GM18873 (cell line): ENCODE measurements around the gene SDC3.

ENCODE experiments used
- ATAC-seq: cut with Tn5 transposase; IDR thresholded peaks from one replicate; pipeline ENCODE4 v1.9.1; 2021; ENCODE audit warnings: mild to moderate bottlenecking, moderate library complexity, moderate number of reproducible peaks; ENCODE audit not compliant: unreplicated experiment, low FRiP score

SDC3 gene

DNA sequence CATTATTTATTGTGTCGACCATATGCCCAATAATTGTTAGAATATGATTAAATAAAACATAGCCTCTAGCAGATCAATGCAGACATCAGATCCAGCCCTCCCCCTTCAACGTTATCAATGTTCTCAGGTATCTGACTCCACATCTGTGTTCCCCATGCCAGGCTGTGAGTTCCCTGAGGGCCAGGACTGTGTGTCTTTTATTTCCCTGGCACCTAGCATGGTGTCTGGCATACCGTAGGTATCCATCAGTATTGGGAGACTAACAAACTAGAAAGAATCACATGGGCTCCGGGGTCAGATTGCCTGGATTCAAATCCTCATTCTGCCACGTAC is 48.3 kb downstream of the SDC3 start:
- ATAC-seq, result no peak

DNA sequence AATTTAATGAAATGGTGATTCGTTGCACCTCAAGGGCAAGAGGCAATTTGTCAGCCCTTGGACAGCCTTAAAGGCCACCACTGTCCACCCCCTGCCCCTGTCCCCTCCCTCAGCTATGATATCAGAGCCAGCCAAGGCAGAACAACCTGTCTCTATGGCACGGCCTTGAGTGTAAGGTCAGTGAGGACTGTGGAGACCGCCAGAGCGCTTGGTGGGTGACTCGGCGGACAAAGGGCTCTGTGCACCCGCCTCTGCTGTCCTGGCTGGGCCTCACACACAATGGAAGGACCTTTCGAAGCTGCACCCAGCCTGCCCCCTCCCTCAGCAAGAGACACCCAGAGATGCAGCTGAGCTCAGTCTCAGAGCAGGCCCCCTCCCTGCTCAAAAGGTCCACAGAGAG is 50.6 kb downstream of the SDC3 start:
- no peak for ATAC-seq

- no peak for ATAC-seq
Observed at GRCh38 chr1:30857062-30857461, 51.5 kb downstream of the SDC3 start.

GRCh38 chr1:30856260-30856790 is 52.2 kb downstream of the SDC3 start:
- no peak for ATAC-seq

DNA sequence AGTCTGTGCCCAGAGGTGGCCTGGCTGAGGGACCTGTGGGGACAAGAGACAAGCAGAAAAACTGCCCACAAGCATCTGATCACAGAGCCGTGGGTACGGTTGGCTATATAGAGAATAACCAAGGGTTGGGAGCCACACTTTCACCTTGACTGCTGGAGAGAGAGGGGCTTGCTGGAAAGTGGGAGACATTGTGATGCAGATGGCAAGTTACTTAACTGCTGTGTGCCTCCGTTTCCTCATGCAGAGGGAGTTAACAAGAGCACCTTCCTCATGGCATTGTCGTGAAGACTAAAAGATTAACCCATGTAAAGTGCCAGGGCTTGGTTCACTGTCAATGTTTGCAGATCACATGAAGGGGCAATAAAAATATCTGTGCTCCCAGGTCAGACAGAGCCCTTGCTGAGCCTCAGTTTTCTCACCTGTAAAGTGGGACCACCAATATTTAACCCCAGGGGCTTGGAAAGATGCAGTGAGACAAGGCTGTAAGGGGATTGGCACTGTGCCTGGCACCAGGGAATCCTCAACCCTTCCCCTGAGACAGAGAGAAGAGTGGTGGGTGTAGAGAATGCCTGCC is 52.8 kb downstream of the SDC3 start:
- ATAC-seq, result no peak

DNA sequence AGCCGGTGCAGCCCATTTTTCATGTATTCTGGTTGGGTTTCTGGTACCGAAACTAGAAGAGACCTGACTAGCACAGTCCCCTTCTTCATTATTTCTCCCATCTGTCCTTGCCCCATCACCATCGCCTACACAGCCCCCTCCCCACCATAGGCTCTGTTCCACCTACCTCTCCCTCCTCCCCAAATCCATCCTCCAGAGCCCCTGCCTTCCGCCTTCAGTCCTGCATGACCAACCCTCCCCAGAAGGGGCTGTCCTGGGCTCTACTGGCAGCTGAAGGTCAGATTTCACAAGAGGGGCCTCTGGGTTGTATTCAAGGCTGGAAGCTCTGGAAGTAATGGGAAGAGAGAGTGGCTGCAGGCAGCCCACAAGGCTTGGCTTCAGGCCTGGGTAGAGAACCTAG is 55.2 kb downstream of the SDC3 start:
- no peak for ATAC-seq

- ATAC-seq, result no peak
Observed at GRCh38 chr1:30852026-30852425, 56.5 kb downstream of the SDC3 start.

GRCh38 chr1:30851286-30851685 is 57.3 kb downstream of the SDC3 start:
- ATAC-seq, result no peak

GRCh38 chr1:30850607-30851006 is 58.0 kb downstream of the SDC3 start:
- no peak for ATAC-seq

GRCh38 chr1:30848130-30848529 is 60.4 kb downstream of the SDC3 start:
- ATAC-seq, result no peak

DNA sequence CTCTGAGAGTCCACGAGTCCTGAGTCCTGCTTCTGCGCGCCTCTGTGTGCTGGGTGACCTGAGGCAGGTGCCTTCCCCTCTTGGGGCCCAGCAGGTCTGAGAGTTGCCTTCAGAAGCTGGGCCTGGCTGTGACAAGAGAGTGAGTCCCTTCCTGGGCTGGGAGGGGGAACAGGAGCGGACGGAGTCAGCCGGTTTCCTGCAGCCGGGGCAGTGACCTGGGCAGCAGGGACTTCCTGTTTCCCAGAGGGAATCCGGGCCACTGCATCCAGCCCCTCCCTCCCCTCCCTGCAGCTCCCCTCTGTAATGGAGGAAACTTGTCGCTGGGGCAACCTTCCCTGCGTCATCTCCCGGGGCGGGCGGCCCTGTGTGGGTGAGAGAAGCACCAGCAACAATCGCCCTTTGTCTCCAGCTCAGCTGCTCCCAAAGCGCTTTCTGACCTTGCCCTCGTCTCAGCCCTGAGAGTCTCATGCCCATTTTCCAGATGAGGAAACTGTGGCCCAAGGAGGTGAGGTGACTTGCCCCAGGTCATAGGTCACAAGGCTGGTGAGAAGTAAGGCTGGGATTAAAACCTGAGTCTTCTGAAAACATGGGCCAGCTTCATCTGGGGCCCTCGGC is 61.1 kb downstream of the SDC3 start:
- no peak for ATAC-seq

DNA sequence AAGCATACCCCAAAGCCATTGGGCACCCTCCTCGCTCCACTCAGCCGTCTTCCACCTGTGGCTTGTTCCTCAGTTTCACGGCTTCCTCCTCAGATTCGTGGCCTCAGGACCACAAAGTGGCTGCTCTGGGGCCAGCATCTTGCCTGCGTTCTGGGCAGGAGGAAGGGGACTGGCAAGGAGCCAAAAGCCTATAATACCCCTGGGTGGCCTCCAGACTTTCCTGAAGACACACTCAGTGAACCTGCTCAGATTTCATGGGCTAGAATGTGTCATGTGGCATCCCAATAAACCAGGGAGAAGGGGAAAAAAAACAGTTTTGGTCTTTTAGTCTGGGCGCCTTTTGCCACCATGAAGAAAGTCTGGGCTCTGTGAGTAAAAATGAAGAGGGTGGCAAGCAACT is 62.0 kb downstream of the SDC3 start:
- ATAC-seq, result no peak

DNA sequence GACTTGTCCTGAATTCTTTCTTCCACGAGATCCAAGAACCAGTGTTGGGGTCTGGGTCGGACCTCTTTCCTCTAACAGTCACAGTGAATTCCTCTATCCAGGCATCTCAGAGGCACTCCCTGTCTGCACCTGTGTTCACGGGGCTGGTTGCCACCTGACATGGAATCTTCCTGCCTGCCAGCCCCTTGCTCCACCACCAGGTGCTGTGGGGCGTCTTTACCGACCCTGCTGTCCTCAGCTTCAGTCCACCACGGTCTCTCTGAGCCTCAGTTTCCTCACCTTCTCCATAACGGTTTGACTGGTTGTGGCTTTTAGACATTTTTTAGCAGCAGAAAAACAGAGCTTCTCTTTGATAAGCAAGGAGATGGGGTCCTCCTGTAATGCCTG is 62.7 kb downstream of the SDC3 start:
- ATAC-seq, result no peak

DNA sequence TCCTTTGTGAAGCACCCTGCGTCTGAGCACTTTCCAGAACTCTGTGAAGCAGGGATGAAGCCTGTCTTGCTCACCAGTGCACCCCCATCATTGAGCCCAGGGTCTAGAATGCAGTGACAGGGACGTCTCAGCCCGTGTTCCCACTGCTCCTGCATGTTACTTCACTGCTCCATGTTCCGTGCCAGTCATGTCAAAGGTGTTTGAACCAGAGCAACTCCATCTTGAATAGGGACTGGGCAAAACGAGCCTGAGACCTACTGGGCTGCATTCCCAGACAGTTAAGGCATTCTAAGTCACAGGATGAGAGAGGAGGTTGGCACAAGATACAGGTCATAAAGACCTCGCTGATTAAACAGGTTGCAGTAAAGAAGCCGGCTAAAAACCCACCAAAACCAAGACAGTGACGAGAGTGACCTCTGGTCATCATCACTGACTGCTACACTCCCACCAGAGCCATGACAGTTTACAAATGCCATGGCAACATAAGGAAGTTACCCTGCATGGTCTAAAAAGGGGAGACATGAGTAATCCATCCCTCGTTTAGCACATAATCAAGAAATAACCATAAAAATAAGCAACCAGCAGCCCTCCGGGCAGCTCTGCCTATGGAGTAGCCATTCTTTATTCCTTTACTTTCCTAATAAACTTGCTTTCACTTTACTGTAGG is 63.2 kb downstream of the SDC3 start:
- ATAC-seq, result no peak

DNA sequence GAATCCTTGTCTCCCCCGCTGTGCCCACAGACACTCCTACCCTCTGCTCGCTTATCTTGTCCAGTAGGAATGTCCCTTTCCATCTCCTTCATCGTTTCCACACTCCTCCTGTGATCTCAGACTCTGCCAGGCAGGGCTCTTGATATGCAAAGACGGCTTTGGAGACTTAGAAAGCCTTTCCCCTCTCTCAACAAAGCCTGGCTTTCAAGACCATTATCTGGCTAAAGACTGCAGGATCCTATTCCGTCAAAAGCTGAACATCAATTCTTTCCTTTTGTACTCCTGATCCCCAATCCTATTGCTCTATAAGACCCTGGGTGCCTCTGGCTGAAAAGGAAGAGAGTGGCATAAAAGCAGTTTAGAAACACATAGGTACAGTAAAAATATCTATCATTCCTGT is 63.9 kb downstream of the SDC3 start:
- ATAC-seq, result no peak

GRCh38 chr1:30842697-30843354 is 65.7 kb downstream of the SDC3 start:
- no peak for ATAC-seq

DNA sequence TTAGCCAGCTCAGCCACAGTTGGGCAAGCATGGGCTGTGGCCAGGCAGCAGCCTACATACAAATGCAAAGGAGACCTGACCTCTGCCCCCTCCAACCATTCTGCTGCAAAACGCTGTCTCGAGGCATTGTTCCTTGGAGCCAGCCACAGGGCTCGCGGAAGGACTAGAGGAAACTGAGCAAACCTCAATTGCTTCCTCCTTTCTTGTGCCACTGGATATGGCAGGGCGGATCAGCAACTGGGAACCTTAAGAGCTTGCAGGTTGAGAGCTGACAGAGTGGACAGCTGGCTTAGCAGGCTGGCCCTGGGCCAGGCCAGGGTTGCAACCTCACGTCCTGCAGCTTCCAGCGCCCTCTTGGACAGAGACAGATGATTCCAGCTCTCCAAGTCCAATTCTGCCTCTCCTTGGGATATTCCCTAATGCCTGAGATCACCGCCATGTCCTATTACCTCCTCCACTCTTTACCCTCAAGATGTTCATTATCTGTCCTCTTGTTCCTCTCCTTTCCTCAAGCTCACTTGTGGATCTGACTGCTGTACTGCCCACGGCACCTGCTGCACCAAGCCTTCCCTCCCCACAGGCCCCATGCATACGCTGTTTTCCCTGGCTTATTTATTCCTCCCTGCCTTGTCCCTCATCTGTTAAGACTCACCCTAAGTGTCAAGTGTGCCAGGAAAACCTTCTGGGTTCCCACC is 67.5 kb downstream of the SDC3 start:
- no peak for ATAC-seq

GRCh38 chr1:30839827-30840359 is 68.7 kb downstream of the SDC3 start:
- ATAC-seq, result no peak

DNA sequence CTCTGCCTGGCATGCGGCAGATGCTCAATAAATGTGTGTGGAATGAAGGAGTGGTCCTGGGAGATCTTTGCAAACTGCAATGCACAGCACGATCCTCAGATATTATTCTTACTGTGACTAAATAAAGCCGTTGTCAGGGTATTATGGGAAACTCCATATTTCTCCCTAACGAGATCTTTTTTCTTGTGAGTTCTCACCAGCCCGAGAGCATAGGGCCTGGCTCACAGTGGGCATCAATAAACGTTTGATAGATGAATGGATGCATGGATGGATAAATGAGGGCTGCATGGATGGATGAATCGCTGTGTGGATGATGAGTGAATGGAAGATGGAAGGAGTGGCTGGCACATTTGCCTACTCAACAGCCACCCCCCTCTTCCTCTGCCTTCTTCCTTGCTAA is 69.6 kb downstream of the SDC3 start:
- no peak for ATAC-seq

DNA sequence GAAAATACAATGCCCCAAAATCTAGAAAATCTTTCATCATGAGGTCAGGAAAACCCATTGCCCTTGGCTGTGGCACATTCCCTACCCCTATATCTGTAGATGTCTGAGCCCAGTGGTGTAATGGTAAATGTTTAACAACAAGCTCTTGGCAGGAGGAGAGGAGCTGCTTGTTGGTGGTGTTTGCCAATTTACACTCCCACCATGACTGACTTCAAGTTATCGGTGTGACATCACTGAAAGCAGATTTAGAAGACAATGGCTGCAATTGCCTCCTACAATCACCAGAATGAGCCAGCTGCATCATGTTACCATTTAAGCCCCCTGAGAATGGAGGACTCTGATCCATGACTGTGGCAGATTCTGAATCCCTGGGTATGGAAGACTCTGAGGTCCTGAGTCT is 70.9 kb downstream of the SDC3 start:
- no peak for ATAC-seq

DNA sequence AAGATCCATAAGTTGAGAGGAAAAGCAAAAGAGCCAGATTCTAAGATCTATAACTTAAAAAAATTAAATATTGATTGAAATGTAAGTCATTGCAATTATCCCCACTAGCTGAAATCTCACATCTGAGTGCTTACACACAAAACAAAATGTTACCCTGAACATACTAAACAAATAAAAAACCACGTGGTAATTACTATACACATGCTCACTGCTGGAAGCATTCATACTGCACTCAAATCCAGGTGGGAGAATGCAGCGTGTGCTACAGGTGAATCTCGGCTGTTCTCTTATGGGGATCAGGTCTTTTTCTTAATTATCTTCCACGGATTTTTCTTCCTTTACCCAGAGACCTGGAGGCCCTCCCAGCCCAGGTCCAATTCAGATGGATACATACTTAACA is 74.3 kb downstream of the SDC3 start:
- no peak for ATAC-seq
